ENCODE data around the gene PKDCC. TPM values are rescaled to one million over a fixed set of nuclear protein-coding genes. Genes with fewer than 3 reads are reported as not detected.
"Not testable (repeated sequence)": the region's sequence is repeated elsewhere in the genome, so short reads cannot be mapped to it uniquely, and the experiment has no call there.

Gene PKDCC
- total RNA-seq, 1 donor from 2014 or later = not detected

- H3K4me1 Mint-ChIP-seq (ENCODE audit: low read depth) = no peaks in the 10 kb centered on the region
- H3K36me3 Mint-ChIP-seq (ENCODE audit: low read depth) = no peaks in the 10 kb centered on the region
- intact Hi-C loops (cut with micrococcal nuclease) = no loop called here
- no peak overlapping the region for H3K27ac Mint-ChIP-seq
- no peaks in the 10 kb centered on the region for H3K9me3 Mint-ChIP-seq
- DNase-seq (ENCODE audit: low spot score) = no peak
- H3K4me3 Mint-ChIP-seq = no peak overlapping the region
- peaks cover 11% of the 10 kb centered on the region for H3K27me3 Mint-ChIP-seq (ENCODE audit: insufficient read depth)
Measured at GRCh38 chr2:42067521-42067920, 19.7 kb downstream of the PKDCC start.

GRCh38 chr2:42068571-42069178, 20.9 kb downstream of the PKDCC start:
- intact Hi-C loops (cut with micrococcal nuclease) = no loop called here
- no peak for DNase-seq (ENCODE audit: low spot score)
- Mint-ChIP-seq H3K9me3 (no peaks in the 10 kb centered on the region), H3K36me3 (ENCODE audit: low read depth) (no peaks in the 10 kb centered on the region), H3K27me3 (ENCODE audit: insufficient read depth) (peaks cover 11% of the 10 kb centered on the region), H3K27ac (no peak overlapping the region), H3K4me3 (no peak overlapping the region), H3K4me1 (ENCODE audit: low read depth) (no peaks in the 10 kb centered on the region)

GRCh38 chr2:42069568-42069967, 21.7 kb downstream of the PKDCC start:
- Mint-ChIP-seq H3K27me3 (ENCODE audit: insufficient read depth) (peaks cover 10% of the 10 kb centered on the region), H3K4me3 (no peak overlapping the region), H3K27ac (no peak overlapping the region), H3K36me3 (ENCODE audit: low read depth) (no peaks in the 10 kb centered on the region), H3K4me1 (ENCODE audit: low read depth) (no peaks in the 10 kb centered on the region), H3K9me3 (no peaks in the 10 kb centered on the region)
- DNase-seq (ENCODE audit: low spot score) = no peak
- intact Hi-C loops (cut with micrococcal nuclease) = no loop called here

GRCh38 chr2:42071791-42072190, 24.0 kb downstream of the PKDCC start:
- Mint-ChIP-seq H3K27me3 (ENCODE audit: insufficient read depth) (peaks cover 9% of the 10 kb centered on the region), H3K27ac (no peak overlapping the region), H3K9me3 (no peaks in the 10 kb centered on the region), H3K36me3 (ENCODE audit: low read depth) (no peaks in the 10 kb centered on the region), H3K4me3 (no peak overlapping the region), H3K4me1 (ENCODE audit: low read depth) (no peaks in the 10 kb centered on the region)
- DNase-seq (ENCODE audit: low spot score) = no peak
- intact Hi-C loops (cut with micrococcal nuclease) = no loop called here

- peaks cover 10% of the 10 kb centered on the region for H3K27me3 Mint-ChIP-seq (ENCODE audit: insufficient read depth)
- H3K27ac Mint-ChIP-seq = no peak overlapping the region
- H3K4me3 Mint-ChIP-seq = no peak overlapping the region
- H3K9me3 Mint-ChIP-seq = no peaks in the 10 kb centered on the region
- no peaks in the 10 kb centered on the region for H3K36me3 Mint-ChIP-seq (ENCODE audit: low read depth)
- no peak for DNase-seq (ENCODE audit: low spot score)
- no peaks in the 10 kb centered on the region for H3K4me1 Mint-ChIP-seq (ENCODE audit: low read depth)
- intact Hi-C loops (cut with micrococcal nuclease) = no loop called here
Measured at GRCh38 chr2:42072349-42073118, 24.7 kb downstream of the PKDCC start.

- H3K4me3 Mint-ChIP-seq = no peak overlapping the region
Measured at GRCh38 chr2:42073739-42074503, 26.1 kb downstream of the PKDCC start.

GRCh38 chr2:42074661-42075060, 26.8 kb downstream of the PKDCC start:
- Mint-ChIP-seq H3K27ac (no peak overlapping the region), H3K27me3 (ENCODE audit: insufficient read depth) (peaks cover 14% of the 10 kb centered on the region), H3K9me3 (no peaks in the 10 kb centered on the region), H3K4me3 (no peak overlapping the region), H3K36me3 (ENCODE audit: low read depth) (no peaks in the 10 kb centered on the region), H3K4me1 (ENCODE audit: low read depth) (no peaks in the 10 kb centered on the region)
- intact Hi-C loops (cut with micrococcal nuclease) = no loop called here
- no peak for DNase-seq (ENCODE audit: low spot score)

More at GRCh38 chr2:42073739-42074503, 26.1 kb downstream of the PKDCC start:
- Mint-ChIP-seq H3K9me3 (no peaks in the 10 kb centered on the region), H3K27me3 (ENCODE audit: insufficient read depth) (peaks cover 14% of the 10 kb centered on the region), H3K27ac (no peak overlapping the region), H3K36me3 (ENCODE audit: low read depth) (no peaks in the 10 kb centered on the region), H3K4me1 (ENCODE audit: low read depth) (no peaks in the 10 kb centered on the region)
- no peak for DNase-seq (ENCODE audit: low spot score)
- intact Hi-C loops (cut with micrococcal nuclease) = no loop called here

- Mint-ChIP-seq H3K4me3 (no peak overlapping the region), H3K4me1 (ENCODE audit: low read depth) (no peaks in the 10 kb centered on the region), H3K36me3 (ENCODE audit: low read depth) (no peaks in the 10 kb centered on the region), H3K27ac (no peak overlapping the region), H3K9me3 (no peaks in the 10 kb centered on the region), H3K27me3 (ENCODE audit: insufficient read depth) (peaks cover 17% of the 10 kb centered on the region)
- no peak for DNase-seq (ENCODE audit: low spot score)
- intact Hi-C loops (cut with micrococcal nuclease) = no loop called here
Measured at GRCh38 chr2:42076357-42077225, 28.8 kb downstream of the PKDCC start.

- Mint-ChIP-seq H3K4me1 (ENCODE audit: low read depth) (no peaks in the 10 kb centered on the region), H3K36me3 (ENCODE audit: low read depth) (no peaks in the 10 kb centered on the region), H3K4me3 (no peak overlapping the region), H3K9me3 (no peaks in the 10 kb centered on the region), H3K27me3 (ENCODE audit: insufficient read depth) (peaks cover 14% of the 10 kb centered on the region), H3K27ac (no peak overlapping the region)
- intact Hi-C loops (cut with micrococcal nuclease) = no loop called here
- DNase-seq (ENCODE audit: low spot score) = no peak
Measured at GRCh38 chr2:42077343-42077742, 29.5 kb downstream of the PKDCC start.

GRCh38 chr2:42079737-42080287, 32.0 kb downstream of the PKDCC start:
- no peaks in the 10 kb centered on the region for H3K9me3 Mint-ChIP-seq
- no peak for DNase-seq (ENCODE audit: low spot score)
- peaks cover 7% of the 10 kb centered on the region for H3K4me1 Mint-ChIP-seq (ENCODE audit: low read depth)
- no peaks in the 10 kb centered on the region for H3K36me3 Mint-ChIP-seq (ENCODE audit: low read depth)
- H3K4me3 Mint-ChIP-seq = no peak overlapping the region
- intact Hi-C loops (cut with micrococcal nuclease) = loop anchor here (10.0 kb wide), 1 partner anchor 135 kb away; no protein-coding TSS in a partner anchor
- H3K27ac Mint-ChIP-seq = no peak overlapping the region
- H3K27me3 Mint-ChIP-seq (ENCODE audit: insufficient read depth) = peaks cover 14% of the 10 kb centered on the region

- not testable (repeated sequence) for DNase-seq (ENCODE audit: low spot score); H3K9me3 Mint-ChIP-seq; H3K4me3 Mint-ChIP-seq; H3K27ac Mint-ChIP-seq; H3K36me3 Mint-ChIP-seq (ENCODE audit: low read depth); H3K4me1 Mint-ChIP-seq (ENCODE audit: low read depth)
- intact Hi-C loops (cut with micrococcal nuclease) = loop anchor here (10.0 kb wide), 1 partner anchor 136 kb away; no protein-coding TSS in a partner anchor
- H3K27me3 Mint-ChIP-seq (ENCODE audit: insufficient read depth) = peaks cover 16% of the 10 kb centered on the region
Measured at GRCh38 chr2:42081151-42081550, 33.3 kb downstream of the PKDCC start.

GRCh38 chr2:42082016-42082415, 34.2 kb downstream of the PKDCC start:
- Mint-ChIP-seq H3K36me3 (ENCODE audit: low read depth) (no peaks in the 10 kb centered on the region), H3K27me3 (ENCODE audit: insufficient read depth) (peaks cover 22% of the 10 kb centered on the region), H3K27ac (no peak overlapping the region), H3K4me1 (ENCODE audit: low read depth) (peaks cover 16% of the 10 kb centered on the region), H3K9me3 (no peaks in the 10 kb centered on the region), H3K4me3 (no peak overlapping the region)
- intact Hi-C loops (cut with micrococcal nuclease) = loop anchor here (10.0 kb wide), 1 partner anchor 137 kb away; no protein-coding TSS in a partner anchor
- DNase-seq (ENCODE audit: low spot score) = no peak
